ENCODE results near the gene MAP4K2. TPM values are rescaled to one million over a fixed set of nuclear protein-coding genes. Genes with fewer than 3 reads are reported as not detected.

Gene MAP4K2
- total and polyA plus RNA-seq, 2 experiments from 2014 or later: 9.9 to 42.6 TPM

DNA sequence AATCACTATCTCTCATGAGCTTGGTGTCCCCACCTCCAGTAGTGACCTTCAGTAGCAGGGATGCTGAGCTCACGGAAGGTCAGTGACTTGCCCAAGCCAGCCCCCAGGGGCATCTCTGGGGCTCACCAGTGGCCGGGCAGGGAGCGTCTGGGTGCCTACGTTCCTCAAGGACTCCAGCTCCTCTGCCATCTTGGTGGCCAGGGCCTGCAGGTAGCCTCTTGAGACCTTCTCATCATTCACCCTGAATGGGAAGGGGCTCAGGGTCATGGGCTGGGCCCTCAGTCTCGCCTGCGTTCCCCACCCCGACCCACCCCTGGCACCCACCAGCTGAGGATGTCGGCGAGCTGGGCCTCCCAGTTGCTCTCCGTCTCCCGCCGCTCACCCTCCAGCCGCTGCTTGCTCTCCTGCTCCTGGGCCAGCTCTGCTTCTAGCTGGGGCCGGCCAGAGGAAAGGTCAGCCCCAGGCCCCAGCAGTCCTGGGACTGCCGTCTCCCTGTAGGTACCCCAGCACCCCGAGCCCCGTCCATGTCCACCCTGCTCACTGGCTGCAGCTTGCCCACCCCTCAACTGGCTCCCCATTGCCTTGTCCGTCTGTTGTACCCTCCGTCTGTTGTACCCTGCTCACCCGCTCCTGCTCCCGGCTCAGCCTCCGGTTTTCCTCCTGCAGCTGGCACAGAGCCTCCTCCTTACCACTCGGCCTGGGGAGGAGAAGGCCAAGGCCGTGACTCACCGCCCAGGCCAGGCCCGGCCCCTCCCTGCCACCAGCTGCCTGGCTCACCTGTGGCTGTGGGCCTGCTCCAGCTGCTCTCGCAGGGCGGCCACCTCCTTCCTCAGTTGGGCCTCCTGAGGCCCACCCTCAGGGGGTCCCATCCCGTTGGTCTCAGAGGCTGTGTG lies 32.0 kb upstream of the MAP4K2 start:
- Histone ChIP-seq H3K36me3 (ENCODE audit: insufficient read depth) (no peaks in the 10 kb centered on the region), H3K4me2 (no peak overlapping the region), H3K27ac (ENCODE audit: low read depth) (no peak overlapping the region), H3K79me2 (replicated peaks; ENCODE audit: insufficient read depth) (no peaks in the 10 kb centered on the region), H3K4me1 (ENCODE audit: insufficient read depth) (no peaks in the 10 kb centered on the region), H3K27me3 (ENCODE audit: insufficient read depth) (no peaks in the 10 kb centered on the region), H2AFZ (no peak overlapping the region), H3F3A (replicated peaks; ENCODE audit: low read depth) (no peaks in the 10 kb centered on the region), H3K4me3 (no peak overlapping the region), H3K9me2 (ENCODE audit: insufficient read depth) (no peaks in the 10 kb centered on the region), H4K20me1 (replicated peaks; ENCODE audit: insufficient read depth) (no peaks in the 10 kb centered on the region)
- H3K4me3 Mint-ChIP-seq: no peak overlapping the region
- H3K27ac Mint-ChIP-seq: no peak overlapping the region
- H3K4me1 Mint-ChIP-seq: no peaks in the 10 kb centered on the region
- H3K36me3 Mint-ChIP-seq (ENCODE audit: low read depth): peaks cover 9% of the 10 kb centered on the region; the same call in 2 of the 3 replicates
- DNase-seq (ENCODE audit: low spot score): no peak
- no peak for ATAC-seq
- H3K9me3 Mint-ChIP-seq: no peaks in the 10 kb centered on the region
- peaks cover 2% of the 10 kb centered on the region for H3K27me3 Mint-ChIP-seq (ENCODE audit: insufficient read depth, low read depth, poor library complexity)
- TF ChIP-seq, protein P1, sequence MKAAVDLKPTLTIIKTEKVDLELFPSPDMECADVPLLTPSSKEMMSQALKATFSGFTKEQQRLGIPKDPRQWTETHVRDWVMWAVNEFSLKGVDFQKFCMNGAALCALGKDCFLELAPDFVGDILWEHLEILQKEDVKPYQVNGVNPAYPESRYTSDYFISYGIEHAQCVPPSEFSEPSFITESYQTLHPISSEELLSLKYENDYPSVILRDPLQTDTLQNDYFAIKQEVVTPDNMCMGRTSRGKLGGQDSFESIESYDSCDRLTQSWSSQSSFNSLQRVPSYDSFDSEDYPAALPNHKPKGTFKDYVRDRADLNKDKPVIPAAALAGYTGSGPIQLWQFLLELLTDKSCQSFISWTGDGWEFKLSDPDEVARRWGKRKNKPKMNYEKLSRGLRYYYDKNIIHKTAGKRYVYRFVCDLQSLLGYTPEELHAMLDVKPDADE (IDR thresholded peaks at IDR 0.05): no peak
- TF ChIP-seq CREB1 (CRISPR knock-in tag; IDR thresholded peaks at IDR 0.05; ENCODE audit: low read depth): no peak
- no peak for TF ChIP-seq POLR2AphosphoS5 (IDR thresholded peaks at IDR 0.05; ENCODE audit: low read depth)
- TF ChIP-seq, protein P2, sequence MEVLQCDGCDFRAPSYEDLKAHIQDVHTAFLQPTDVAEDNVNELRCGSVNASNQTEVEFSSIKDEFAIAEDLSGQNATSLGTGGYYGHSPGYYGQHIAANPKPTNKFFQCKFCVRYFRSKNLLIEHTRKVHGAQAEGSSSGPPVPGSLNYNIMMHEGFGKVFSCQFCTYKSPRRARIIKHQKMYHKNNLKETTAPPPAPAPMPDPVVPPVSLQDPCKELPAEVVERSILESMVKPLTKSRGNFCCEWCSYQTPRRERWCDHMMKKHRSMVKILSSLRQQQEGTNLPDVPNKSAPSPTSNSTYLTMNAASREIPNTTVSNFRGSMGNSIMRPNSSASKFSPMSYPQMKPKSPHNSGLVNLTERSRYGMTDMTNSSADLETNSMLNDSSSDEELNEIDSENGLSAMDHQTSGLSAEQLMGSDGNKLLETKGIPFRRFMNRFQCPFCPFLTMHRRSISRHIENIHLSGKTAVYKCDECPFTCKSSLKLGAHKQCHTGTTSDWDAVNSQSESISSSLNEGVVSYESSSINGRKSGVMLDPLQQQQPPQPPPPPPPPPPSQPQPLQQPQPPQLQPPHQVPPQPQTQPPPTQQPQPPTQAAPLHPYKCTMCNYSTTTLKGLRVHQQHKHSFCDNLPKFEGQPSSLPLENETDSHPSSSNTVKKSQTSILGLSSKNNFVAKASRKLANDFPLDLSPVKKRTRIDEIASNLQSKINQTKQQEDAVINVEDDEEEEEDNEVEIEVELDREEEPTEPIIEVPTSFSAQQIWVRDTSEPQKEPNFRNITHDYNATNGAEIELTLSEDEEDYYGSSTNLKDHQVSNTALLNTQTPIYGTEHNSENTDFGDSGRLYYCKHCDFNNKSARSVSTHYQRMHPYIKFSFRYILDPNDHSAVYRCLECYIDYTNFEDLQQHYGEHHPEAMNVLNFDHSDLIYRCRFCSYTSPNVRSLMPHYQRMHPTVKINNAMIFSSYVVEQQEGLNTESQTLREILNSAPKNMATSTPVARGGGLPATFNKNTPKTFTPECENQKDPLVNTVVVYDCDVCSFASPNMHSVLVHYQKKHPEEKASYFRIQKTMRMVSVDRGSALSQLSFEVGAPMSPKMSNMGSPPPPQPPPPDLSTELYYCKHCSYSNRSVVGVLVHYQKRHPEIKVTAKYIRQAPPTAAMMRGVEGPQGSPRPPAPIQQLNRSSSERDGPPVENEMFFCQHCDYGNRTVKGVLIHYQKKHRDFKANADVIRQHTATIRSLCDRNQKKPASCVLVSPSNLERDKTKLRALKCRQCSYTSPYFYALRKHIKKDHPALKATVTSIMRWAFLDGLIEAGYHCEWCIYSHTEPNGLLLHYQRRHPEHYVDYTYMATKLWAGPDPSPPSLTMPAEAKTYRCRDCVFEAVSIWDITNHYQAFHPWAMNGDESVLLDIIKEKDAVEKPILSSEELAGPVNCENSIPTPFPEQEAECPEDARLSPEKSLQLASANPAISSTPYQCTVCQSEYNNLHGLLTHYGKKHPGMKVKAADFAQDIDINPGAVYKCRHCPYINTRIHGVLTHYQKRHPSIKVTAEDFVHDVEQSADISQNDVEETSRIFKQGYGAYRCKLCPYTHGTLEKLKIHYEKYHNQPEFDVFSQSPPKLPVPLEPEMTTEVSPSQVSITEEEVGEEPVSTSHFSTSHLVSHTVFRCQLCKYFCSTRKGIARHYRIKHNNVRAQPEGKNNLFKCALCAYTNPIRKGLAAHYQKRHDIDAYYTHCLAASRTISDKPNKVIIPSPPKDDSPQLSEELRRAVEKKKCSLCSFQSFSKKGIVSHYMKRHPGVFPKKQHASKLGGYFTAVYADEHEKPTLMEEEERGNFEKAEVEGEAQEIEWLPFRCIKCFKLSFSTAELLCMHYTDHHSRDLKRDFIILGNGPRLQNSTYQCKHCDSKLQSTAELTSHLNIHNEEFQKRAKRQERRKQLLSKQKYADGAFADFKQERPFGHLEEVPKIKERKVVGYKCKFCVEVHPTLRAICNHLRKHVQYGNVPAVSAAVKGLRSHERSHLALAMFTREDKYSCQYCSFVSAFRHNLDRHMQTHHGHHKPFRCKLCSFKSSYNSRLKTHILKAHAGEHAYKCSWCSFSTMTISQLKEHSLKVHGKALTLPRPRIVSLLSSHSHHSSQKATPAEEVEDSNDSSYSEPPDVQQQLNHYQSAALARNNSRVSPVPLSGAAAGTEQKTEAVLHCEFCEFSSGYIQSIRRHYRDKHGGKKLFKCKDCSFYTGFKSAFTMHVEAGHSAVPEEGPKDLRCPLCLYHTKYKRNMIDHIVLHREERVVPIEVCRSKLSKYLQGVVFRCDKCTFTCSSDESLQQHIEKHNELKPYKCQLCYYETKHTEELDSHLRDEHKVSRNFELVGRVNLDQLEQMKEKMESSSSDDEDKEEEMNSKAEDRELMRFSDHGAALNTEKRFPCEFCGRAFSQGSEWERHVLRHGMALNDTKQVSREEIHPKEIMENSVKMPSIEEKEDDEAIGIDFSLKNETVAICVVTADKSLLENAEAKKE (CRISPR knock-in tag; IDR thresholded peaks at IDR 0.05): no peak
- no peak for TF ChIP-seq EZH2 (IDR thresholded peaks at IDR 0.05; ENCODE audit: low read depth, unreplicated experiment)
- no peak for TF ChIP-seq ZNF114 (CRISPR knock-in tag; IDR thresholded peaks at IDR 0.05)
- TF ChIP-seq, protein P3, sequence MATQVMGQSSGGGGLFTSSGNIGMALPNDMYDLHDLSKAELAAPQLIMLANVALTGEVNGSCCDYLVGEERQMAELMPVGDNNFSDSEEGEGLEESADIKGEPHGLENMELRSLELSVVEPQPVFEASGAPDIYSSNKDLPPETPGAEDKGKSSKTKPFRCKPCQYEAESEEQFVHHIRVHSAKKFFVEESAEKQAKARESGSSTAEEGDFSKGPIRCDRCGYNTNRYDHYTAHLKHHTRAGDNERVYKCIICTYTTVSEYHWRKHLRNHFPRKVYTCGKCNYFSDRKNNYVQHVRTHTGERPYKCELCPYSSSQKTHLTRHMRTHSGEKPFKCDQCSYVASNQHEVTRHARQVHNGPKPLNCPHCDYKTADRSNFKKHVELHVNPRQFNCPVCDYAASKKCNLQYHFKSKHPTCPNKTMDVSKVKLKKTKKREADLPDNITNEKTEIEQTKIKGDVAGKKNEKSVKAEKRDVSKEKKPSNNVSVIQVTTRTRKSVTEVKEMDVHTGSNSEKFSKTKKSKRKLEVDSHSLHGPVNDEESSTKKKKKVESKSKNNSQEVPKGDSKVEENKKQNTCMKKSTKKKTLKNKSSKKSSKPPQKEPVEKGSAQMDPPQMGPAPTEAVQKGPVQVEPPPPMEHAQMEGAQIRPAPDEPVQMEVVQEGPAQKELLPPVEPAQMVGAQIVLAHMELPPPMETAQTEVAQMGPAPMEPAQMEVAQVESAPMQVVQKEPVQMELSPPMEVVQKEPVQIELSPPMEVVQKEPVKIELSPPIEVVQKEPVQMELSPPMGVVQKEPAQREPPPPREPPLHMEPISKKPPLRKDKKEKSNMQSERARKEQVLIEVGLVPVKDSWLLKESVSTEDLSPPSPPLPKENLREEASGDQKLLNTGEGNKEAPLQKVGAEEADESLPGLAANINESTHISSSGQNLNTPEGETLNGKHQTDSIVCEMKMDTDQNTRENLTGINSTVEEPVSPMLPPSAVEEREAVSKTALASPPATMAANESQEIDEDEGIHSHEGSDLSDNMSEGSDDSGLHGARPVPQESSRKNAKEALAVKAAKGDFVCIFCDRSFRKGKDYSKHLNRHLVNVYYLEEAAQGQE (IDR thresholded peaks at IDR 0.05; ENCODE audit: unreplicated experiment): no peak
- TF ChIP-seq NANOG (IDR thresholded peaks at IDR 0.05; ENCODE audit: borderline replicate concordance): no peak
- TF ChIP-seq EZH2phosphoT487 (IDR thresholded peaks at IDR 0.05; ENCODE audit: unreplicated experiment): no peak
- no peak for TF ChIP-seq ZNF331 (CRISPR knock-in tag; IDR thresholded peaks at IDR 0.05; ENCODE audit: low read depth)
- no peak for TF ChIP-seq JUNB (IDR thresholded peaks at IDR 0.05; ENCODE audit: unreplicated experiment)
- TF ChIP-seq STAT1 (IDR thresholded peaks at IDR 0.05; ENCODE audit: unreplicated experiment): no peak
- TF ChIP-seq, protein P4, sequence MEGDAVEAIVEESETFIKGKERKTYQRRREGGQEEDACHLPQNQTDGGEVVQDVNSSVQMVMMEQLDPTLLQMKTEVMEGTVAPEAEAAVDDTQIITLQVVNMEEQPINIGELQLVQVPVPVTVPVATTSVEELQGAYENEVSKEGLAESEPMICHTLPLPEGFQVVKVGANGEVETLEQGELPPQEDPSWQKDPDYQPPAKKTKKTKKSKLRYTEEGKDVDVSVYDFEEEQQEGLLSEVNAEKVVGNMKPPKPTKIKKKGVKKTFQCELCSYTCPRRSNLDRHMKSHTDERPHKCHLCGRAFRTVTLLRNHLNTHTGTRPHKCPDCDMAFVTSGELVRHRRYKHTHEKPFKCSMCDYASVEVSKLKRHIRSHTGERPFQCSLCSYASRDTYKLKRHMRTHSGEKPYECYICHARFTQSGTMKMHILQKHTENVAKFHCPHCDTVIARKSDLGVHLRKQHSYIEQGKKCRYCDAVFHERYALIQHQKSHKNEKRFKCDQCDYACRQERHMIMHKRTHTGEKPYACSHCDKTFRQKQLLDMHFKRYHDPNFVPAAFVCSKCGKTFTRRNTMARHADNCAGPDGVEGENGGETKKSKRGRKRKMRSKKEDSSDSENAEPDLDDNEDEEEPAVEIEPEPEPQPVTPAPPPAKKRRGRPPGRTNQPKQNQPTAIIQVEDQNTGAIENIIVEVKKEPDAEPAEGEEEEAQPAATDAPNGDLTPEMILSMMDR (conservative IDR thresholded peaks at IDR 0.05; ENCODE audit: low read depth in 2 of 2): no peak
